HG02623 (cell line): ENCODE results near the gene MCMBP.
"Not testable (repeated sequence)": the region's sequence is repeated elsewhere in the genome, so short reads cannot be mapped to it uniquely, and the experiment has no call there.

Experiments used
- ATAC-seq: cut with Tn5 transposase; IDR thresholded peaks from one replicate; pipeline ENCODE4 v1.9.1; 2021; ENCODE audit warnings: moderate library complexity; ENCODE audit not compliant: unreplicated experiment

The MCMBP gene

GRCh38 chr10:119832951-119833350, 39.7 kb downstream of the MCMBP start:
- ATAC-seq = no peak

- ATAC-seq = no peak
Measured at GRCh38 chr10:119831656-119832055, 41.0 kb downstream of the MCMBP start.

GRCh38 chr10:119830851-119831250, 41.8 kb downstream of the MCMBP start:
- ATAC-seq = no peak

- no peak for ATAC-seq
Measured at GRCh38 chr10:119829429-119829828, 43.2 kb downstream of the MCMBP start.

GRCh38 chr10:119827430-119827829, 45.2 kb downstream of the MCMBP start:
- ATAC-seq = no peak

GRCh38 chr10:119826771-119827170, 45.9 kb downstream of the MCMBP start:
- ATAC-seq = no peak

GRCh38 chr10:119824299-119824698, 48.3 kb downstream of the MCMBP start:
- no peak for ATAC-seq

GRCh38 chr10:119821182-119821581, 51.5 kb downstream of the MCMBP start:
- no peak for ATAC-seq

- ATAC-seq = no peak
Measured at GRCh38 chr10:119818889-119819270, 53.8 kb downstream of the MCMBP start.

- no peak for ATAC-seq
Measured at GRCh38 chr10:119817991-119818888, 54.4 kb downstream of the MCMBP start.

GRCh38 chr10:119815671-119816070, 57.0 kb downstream of the MCMBP start:
- no peak for ATAC-seq

- no peak for ATAC-seq
Measured at GRCh38 chr10:119812684-119813083, 60.0 kb downstream of the MCMBP start.

- no peak for ATAC-seq
Measured at GRCh38 chr10:119811122-119811521, 61.5 kb downstream of the MCMBP start.

GRCh38 chr10:119807960-119808697, 64.5 kb downstream of the MCMBP start:
- ATAC-seq = peak; percentile 48

GRCh38 chr10:119806334-119807130, 66.1 kb downstream of the MCMBP start:
- no peak for ATAC-seq

GRCh38 chr10:119805702-119806230, 66.9 kb downstream of the MCMBP start:
- no peak for ATAC-seq

- no peak for ATAC-seq
Measured at GRCh38 chr10:119803264-119803663, 69.4 kb downstream of the MCMBP start.

GRCh38 chr10:119801998-119802538, 70.6 kb downstream of the MCMBP start:
- no peak for ATAC-seq

- no peak for ATAC-seq
Measured at GRCh38 chr10:119801176-119801575, 71.5 kb downstream of the MCMBP start.

- ATAC-seq = no peak
Measured at GRCh38 chr10:119796039-119796438, 76.6 kb downstream of the MCMBP start.

- not testable (repeated sequence) for ATAC-seq
Measured at GRCh38 chr10:119795101-119795500, 77.5 kb downstream of the MCMBP start.
